HG02943 (cell line): ENCODE data around the gene ZEB2.

Experiments used
- ATAC-seq: cut with Tn5 transposase; IDR thresholded peaks from one replicate; pipeline ENCODE4 v1.9.1; 2021; ENCODE audit warnings: mild to moderate bottlenecking, low read depth, moderate library complexity; ENCODE audit not compliant: unreplicated experiment

ZEB2 gene

GRCh38 chr2:144455987-144456386, 63.9 kb downstream of the ZEB2 start:
- ATAC-seq, result no peak

DNA sequence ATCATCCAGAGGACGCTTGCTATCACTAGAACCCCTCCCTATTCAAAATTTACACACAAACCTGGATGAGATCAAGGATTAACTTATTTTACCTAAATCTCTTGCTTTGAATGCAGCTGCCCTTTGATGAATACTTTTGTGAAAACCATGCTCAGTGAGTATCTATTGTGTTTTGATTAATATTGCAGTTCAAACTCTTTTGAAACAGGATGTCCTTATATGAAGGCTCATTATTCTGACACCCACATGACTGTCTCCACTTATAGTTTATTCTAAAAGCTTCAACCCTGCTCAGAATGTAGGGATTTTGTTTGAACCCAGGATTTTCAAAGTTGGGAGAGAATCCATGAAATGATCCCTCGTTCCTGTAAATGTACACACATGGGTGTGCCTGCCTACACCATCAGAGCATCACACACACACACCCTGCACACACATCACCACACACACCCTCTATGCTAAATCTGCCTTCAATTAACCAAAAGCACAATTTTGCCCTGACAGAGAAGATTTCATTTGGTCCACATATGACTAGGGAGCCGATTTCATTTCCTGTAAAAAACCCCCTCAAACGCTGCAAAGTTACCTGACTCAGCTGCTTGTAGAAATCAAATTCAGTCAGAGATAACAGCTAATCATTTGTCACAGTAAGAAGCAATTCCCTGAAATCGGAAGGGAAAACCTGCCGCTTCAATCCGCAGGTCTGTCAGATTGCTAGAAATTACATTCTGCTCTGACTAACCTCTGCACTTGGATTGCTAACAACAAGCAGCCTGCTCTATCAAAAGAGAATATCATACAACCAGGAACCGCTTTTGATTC, 65.2 kb downstream of the ZEB2 start:
- ATAC-seq, result no peak

DNA sequence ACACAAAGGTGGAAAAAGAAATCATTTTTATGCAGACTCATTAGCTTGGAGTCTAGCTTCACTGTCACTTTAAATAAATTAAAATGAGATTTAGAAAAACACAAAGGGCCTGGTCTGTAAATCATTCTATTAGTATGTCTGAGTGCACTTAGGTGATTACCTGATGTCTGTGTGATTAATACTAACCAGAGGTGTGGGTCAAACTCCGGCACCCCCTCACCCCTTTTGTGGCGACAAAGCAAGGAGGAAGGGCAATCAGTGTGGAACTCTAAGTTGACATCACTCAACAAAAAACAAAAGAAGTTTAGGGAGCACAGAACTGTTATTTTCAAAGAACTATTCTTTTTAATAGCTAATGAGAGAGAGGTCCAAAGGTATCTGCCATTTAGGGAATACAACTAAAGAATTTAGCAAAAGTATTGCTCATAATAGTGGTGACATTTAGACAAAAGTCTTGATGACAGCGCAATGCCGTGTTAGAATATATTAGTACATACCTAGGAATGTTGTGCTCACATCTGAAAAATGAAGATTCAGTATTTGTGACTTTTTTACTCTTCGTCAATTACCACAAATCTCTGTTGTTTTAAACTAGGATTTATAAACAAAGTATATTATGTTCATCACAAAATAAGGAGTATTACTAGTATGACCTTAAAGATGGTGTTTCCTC, 66.3 kb downstream of the ZEB2 start:
- no peak for ATAC-seq

DNA sequence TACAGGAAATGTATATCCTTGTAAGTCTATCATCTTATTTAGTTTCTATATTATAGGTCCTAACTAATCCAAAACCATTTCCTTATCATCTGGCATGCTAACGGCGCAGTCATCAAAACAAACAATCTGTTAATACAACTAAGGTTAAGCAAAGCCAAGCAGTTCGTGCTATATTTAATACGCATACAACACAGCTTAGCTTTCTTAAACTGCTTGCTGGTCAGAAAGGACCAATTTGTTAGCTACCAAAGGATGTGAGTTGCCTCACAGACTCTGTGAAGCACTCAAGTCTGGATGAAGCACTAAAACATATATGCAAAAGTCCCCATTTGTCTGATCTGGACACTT, 67.0 kb downstream of the ZEB2 start:
- no peak for ATAC-seq

GRCh38 chr2:144452169-144452988, 67.5 kb downstream of the ZEB2 start:
- ATAC-seq, result no peak

GRCh38 chr2:144451443-144451842, 68.5 kb downstream of the ZEB2 start:
- ATAC-seq, result no peak

- no peak for ATAC-seq
Measured at GRCh38 chr2:144449028-144449406, 70.9 kb downstream of the ZEB2 start.

DNA sequence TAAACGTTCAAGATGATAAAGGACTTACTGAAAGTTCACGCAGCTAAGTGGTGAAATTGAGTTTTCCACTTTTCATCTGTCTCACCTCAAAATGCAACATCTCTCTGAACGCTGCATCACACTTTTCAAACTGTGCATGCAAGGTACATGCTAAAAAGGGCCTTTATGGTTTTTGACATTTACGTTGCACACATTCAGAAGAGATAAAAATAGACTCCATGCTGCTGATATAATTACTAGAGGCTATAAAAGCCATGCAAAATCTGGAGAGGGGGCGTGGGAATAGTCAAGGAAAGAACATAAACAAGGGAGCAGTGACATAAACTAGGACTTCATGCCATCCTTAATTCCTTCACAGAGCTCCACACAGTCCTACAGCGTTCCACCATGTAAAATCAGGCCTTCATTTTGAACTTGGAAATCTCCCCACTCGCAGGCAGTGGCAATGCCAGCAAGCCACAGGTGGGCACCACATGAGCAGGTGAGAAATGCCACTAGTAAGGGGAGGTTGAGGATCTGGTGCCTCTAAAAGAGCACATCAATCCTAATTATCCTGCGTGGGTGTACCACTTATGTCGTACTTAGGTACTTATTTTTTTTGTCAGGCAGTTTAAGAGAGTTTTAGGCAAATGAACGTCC, 71.4 kb downstream of the ZEB2 start:
- no peak for ATAC-seq

- no peak for ATAC-seq
Measured at GRCh38 chr2:144447535-144447934, 72.4 kb downstream of the ZEB2 start.

DNA sequence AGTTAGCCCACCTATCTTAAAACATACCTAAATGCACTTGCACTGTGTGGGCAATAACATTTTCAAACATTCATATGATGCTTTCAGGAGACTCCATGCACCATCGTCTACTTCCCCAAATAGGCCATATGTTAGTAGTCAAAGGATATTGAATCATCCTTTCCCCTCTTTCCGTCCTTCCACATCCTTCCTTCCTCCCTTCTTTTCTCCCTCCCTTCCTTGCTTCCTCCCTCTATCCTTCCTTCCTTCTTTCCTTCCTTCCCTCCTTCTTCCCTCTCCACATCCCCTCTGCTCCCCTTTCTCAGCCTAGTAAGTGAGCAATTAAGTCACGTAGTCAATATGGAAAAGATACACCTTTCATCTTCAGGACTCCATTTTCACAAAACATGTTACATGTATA, 73.8 kb downstream of the ZEB2 start:
- ATAC-seq, result no peak

DNA sequence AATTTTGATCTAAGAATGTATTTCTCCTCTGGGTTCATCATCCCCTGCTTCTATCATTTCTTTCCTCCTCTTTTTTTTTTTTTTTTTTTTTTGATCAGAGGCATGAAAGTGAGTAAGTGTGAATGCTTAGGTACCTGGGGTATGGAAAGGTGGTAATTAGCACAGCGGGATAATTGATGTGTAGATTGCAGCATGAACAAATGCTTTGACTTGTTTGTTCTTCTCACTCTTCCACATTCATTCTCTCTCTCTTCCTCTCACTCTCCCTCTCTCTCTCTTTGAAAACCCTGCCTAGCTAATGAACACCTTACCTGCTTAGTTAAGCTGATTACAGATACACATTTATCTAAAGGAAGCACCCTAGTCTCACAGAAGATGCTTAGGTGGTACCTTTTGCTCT, 74.7 kb downstream of the ZEB2 start:
- ATAC-seq, result no peak

- ATAC-seq, result no peak
Measured at GRCh38 chr2:144443837-144444817, 75.8 kb downstream of the ZEB2 start.

- ATAC-seq, result no peak
Measured at GRCh38 chr2:144441711-144442141, 78.2 kb downstream of the ZEB2 start.

DNA sequence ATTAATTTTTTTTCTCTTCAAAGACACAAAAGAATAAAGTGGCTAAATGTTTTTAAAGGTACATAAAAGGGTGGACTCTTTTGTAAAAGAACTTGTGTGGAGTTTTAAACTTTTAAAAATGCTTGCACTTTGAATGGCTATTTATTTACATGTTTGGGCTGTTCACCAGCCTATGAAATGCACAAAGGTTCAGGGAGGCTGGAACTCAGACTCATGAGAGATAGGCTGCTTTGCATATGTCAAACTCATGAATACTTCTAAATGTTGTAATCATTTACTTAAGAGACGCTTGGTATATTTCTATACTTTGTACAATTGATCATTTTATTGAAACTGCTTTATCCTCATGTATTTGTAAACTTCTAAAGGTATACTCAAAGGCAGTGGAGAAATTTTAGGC, 79.9 kb downstream of the ZEB2 start:
- no peak for ATAC-seq

GRCh38 chr2:144438801-144439631, 80.9 kb downstream of the ZEB2 start:
- no peak for ATAC-seq

- no peak for ATAC-seq
Measured at GRCh38 chr2:144437636-144438035, 82.3 kb downstream of the ZEB2 start.

DNA sequence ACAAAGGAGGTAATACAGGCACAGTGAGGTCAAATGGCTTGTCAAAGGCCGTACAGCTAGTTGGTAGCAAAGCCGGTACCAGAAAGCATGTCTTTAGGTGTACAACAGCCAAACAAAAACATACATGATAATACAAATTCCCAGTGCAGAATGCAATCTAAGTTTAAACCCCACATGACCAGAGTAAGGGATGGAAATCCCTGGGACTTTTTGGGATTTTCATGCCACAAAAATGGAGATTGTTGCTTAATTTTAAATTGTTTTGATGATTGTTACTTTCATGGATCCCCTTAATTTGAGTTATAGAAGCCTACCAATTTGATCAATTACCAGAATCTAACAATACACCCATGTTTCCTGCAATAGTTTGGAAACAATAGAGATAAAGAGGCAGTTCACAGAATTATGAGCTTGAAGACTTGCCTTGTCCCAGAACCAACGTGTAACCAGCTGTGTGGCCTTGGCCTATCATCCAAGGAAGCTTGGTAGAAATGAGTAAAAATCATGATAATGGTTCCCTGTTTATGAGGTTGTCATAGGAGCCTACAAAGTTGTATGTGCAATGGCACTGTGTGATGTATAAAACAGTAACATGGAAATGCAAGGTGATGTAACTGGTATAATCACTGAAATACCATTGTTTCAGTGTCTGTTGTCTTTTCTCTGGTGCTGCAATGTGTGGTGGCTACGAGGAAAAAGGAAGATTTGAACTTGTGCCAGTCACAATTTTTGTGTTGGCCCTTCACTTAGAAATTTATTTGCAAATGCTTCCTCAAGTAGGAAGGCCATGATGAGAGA, 85.3 kb downstream of the ZEB2 start:
- no peak for ATAC-seq

DNA sequence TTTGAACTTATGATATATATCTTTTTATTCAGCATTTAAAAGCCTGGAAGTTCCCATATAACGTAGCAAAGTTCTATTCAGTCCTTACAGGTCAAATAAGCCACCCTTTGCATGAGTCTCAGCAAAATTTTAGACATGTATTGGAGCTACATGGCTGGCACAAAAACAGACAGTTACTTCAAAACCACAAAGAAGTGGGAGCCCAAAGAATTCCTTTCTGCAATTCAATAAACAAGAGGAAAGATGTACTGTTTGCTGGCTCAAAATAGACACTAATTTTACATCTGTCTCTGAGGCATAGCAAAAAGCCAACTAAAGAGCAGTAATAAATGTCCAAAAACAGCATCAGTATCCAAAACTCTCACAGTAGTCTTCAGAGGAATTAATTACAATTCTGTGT, 87.0 kb downstream of the ZEB2 start:
- ATAC-seq, result no peak
